ENCODE measurements around the gene CLDND2. TPM values are rescaled to one million over a fixed set of nuclear protein-coding genes. Genes with fewer than 3 reads are reported as not detected.
A peak's percentile ranks its signal among the peaks of the same experiment; 100 is the strongest.

CLDND2 gene
- total and polyA plus RNA-seq, 4 donors: 5.9 to 7.9 (median 7.6) TPM; not detected in 1

GRCh38 chr19:51345076-51345620, 23.7 kb downstream of the CLDND2 start:
- WGBS (ENCODE audit: insufficient coverage): 97% methylated on average over 9 of the region's 9 CpGs
- H3K4me3 ChIP-seq (ENCODE audit: low read depth, low read length): no peak overlapping the region
- H3K9me3 ChIP-seq (ENCODE audit: control insufficient read depth, insufficient read depth, low read length): no peaks in the 10 kb centered on the region
- peaks cover 7% of the 10 kb centered on the region for H3K4me1 ChIP-seq (ENCODE audit: control insufficient read depth, insufficient read depth, low read length)
- DNase-seq (ENCODE audit: low read depth in 4 of 6, low spot score in 6 of 6): no peak
- peaks cover 4% of the 10 kb centered on the region for H3K27me3 ChIP-seq (ENCODE audit: control insufficient read depth, insufficient read depth, low read length)
- H3K36me3 ChIP-seq (ENCODE audit: control insufficient read depth, insufficient read depth, low read length): peaks cover 34% of the 10 kb centered on the region
- H3K27ac ChIP-seq (ENCODE audit: low read depth, low read length): no peak overlapping the region

- Histone ChIP-seq H3K27me3 (ENCODE audit: control insufficient read depth, insufficient read depth, low read length) (peaks cover 8% of the 10 kb centered on the region), H3K4me1 (ENCODE audit: control insufficient read depth, insufficient read depth, low read length) (peaks cover 21% of the 10 kb centered on the region), H3K27ac (ENCODE audit: low read depth, low read length) (no peak overlapping the region), H3K9me3 (ENCODE audit: control insufficient read depth, insufficient read depth, low read length) (no peaks in the 10 kb centered on the region), H3K4me3 (ENCODE audit: low read depth, low read length) (no peak overlapping the region), H3K36me3 (ENCODE audit: control insufficient read depth, insufficient read depth, low read length) (peaks cover 23% of the 10 kb centered on the region)
- no peak for DNase-seq (ENCODE audit: low read depth in 4 of 6, low spot score in 6 of 6)
- WGBS (ENCODE audit: insufficient coverage): 62% methylated on average over 8 of the region's 9 CpGs
These were observed 25.9 kb downstream of the CLDND2 start for GRCh38 chr19:51342631-51343569.

GRCh38 chr19:51341976-51342580, 26.7 kb downstream of the CLDND2 start, which contains the start of gene VSIG10L:
Gene VSIG10L, minus strand, starts transcription at chr19:51342139. Its CDS starts 15 bp downstream, at chr19:51342124.
- H3K4me1 ChIP-seq (ENCODE audit: control insufficient read depth, insufficient read depth, low read length): peaks cover 21% of the 10 kb centered on the region
- H3K4me3 ChIP-seq (ENCODE audit: low read depth, low read length): no peak within 1 kb of the TSS
- no peak for DNase-seq (ENCODE audit: low read depth in 4 of 6, low spot score in 6 of 6)
- 62% methylated on average over 3 of the region's 3 CpGs for WGBS (ENCODE audit: insufficient coverage)
- H3K27me3 ChIP-seq (ENCODE audit: control insufficient read depth, insufficient read depth, low read length): peaks cover 8% of the 10 kb centered on the region
- H3K27ac ChIP-seq (ENCODE audit: low read depth, low read length): no peak within 1 kb of the TSS
- H3K36me3 ChIP-seq (ENCODE audit: control insufficient read depth, insufficient read depth, low read length): peaks cover 22% of the 10 kb centered on the region
- no peaks in the 10 kb centered on the region for H3K9me3 ChIP-seq (ENCODE audit: control insufficient read depth, insufficient read depth, low read length)

GRCh38 chr19:51341066-51341465, 27.7 kb downstream of the CLDND2 start:
- no peak overlapping the region for H3K4me3 ChIP-seq (ENCODE audit: low read depth, low read length)
- peaks cover 19% of the 10 kb centered on the region for H3K36me3 ChIP-seq (ENCODE audit: control insufficient read depth, insufficient read depth, low read length)
- peaks cover 8% of the 10 kb centered on the region for H3K27me3 ChIP-seq (ENCODE audit: control insufficient read depth, insufficient read depth, low read length)
- no peaks in the 10 kb centered on the region for H3K9me3 ChIP-seq (ENCODE audit: control insufficient read depth, insufficient read depth, low read length)
- no peak for DNase-seq (ENCODE audit: low read depth in 4 of 6, low spot score in 6 of 6)
- H3K27ac ChIP-seq (ENCODE audit: low read depth, low read length): no peak overlapping the region
- 88% methylated on average over 18 of the region's 18 CpGs for WGBS (ENCODE audit: insufficient coverage)
- peaks cover 21% of the 10 kb centered on the region for H3K4me1 ChIP-seq (ENCODE audit: control insufficient read depth, insufficient read depth, low read length)

- Histone ChIP-seq H3K27me3 (ENCODE audit: control insufficient read depth, insufficient read depth, low read length) (peaks cover 8% of the 10 kb centered on the region), H3K9me3 (ENCODE audit: control insufficient read depth, insufficient read depth, low read length) (no peaks in the 10 kb centered on the region), H3K4me3 (ENCODE audit: low read depth, low read length) (peak overlapping the region; percentile 55), H3K27ac (ENCODE audit: low read depth, low read length) (peak overlapping the region; percentile 83), H3K36me3 (ENCODE audit: control insufficient read depth, insufficient read depth, low read length) (peaks cover 14% of the 10 kb centered on the region), H3K4me1 (ENCODE audit: control insufficient read depth, insufficient read depth, low read length) (peaks cover 21% of the 10 kb centered on the region)
- WGBS (ENCODE audit: insufficient coverage): under 1% methylated on average over 106 of the region's 107 CpGs
- peak in 5 of 6 donors; percentile 69 to 98 (median 84) for DNase-seq (ENCODE audit: low read depth in 4 of 6, low spot score in 6 of 6)
These were observed 28.8 kb downstream of the CLDND2 start for GRCh38 chr19:51339687-51340656.

GRCh38 chr19:51339313-51339686, 29.5 kb downstream of the CLDND2 start:
- WGBS (ENCODE audit: insufficient coverage): 2% methylated on average over 10 of the region's 10 CpGs
- Histone ChIP-seq H3K36me3 (ENCODE audit: control insufficient read depth, insufficient read depth, low read length) (peaks cover 10% of the 10 kb centered on the region), H3K4me3 (ENCODE audit: low read depth, low read length) (peak overlapping the region; percentile 55), H3K9me3 (ENCODE audit: control insufficient read depth, insufficient read depth, low read length) (no peaks in the 10 kb centered on the region), H3K27ac (ENCODE audit: low read depth, low read length) (peak overlapping the region; percentile 83), H3K4me1 (ENCODE audit: control insufficient read depth, insufficient read depth, low read length) (peaks cover 21% of the 10 kb centered on the region), H3K27me3 (ENCODE audit: control insufficient read depth, insufficient read depth, low read length) (peaks cover 8% of the 10 kb centered on the region)
- DNase-seq (ENCODE audit: low read depth in 4 of 6, low spot score in 6 of 6): no peak

GRCh38 chr19:51338563-51339312, 30.1 kb downstream of the CLDND2 start:
- peak overlapping the region; percentile 55 for H3K4me3 ChIP-seq (ENCODE audit: low read depth, low read length)
- peak overlapping the region; percentile 83 for H3K27ac ChIP-seq (ENCODE audit: low read depth, low read length)
- no peaks in the 10 kb centered on the region for H3K9me3 ChIP-seq (ENCODE audit: control insufficient read depth, insufficient read depth, low read length)
- 9% methylated on average over 35 of the region's 43 CpGs for WGBS (ENCODE audit: insufficient coverage)
- H3K4me1 ChIP-seq (ENCODE audit: control insufficient read depth, insufficient read depth, low read length): peaks cover 21% of the 10 kb centered on the region
- H3K27me3 ChIP-seq (ENCODE audit: control insufficient read depth, insufficient read depth, low read length): peaks cover 8% of the 10 kb centered on the region
- peak in 4 of 6 donors; percentile 61 to 91 (median 78) for DNase-seq (ENCODE audit: low read depth in 4 of 6, low spot score in 6 of 6)
- peaks cover 8% of the 10 kb centered on the region for H3K36me3 ChIP-seq (ENCODE audit: control insufficient read depth, insufficient read depth, low read length)

GRCh38 chr19:51337861-51338562, 30.8 kb downstream of the CLDND2 start:
- no peak for DNase-seq (ENCODE audit: low read depth in 4 of 6, low spot score in 6 of 6)
- H3K4me3 ChIP-seq (ENCODE audit: low read depth, low read length): no peak overlapping the region
- WGBS (ENCODE audit: insufficient coverage): 81% methylated on average over 18 of the region's 19 CpGs

More at GRCh38 chr19:51337861-51338562, 30.8 kb downstream of the CLDND2 start:
- no peak overlapping the region for H3K27ac ChIP-seq (ENCODE audit: low read depth, low read length)
- H3K9me3 ChIP-seq (ENCODE audit: control insufficient read depth, insufficient read depth, low read length): no peaks in the 10 kb centered on the region
- H3K4me1 ChIP-seq (ENCODE audit: control insufficient read depth, insufficient read depth, low read length): peaks cover 21% of the 10 kb centered on the region
- H3K36me3 ChIP-seq (ENCODE audit: control insufficient read depth, insufficient read depth, low read length): peaks cover 8% of the 10 kb centered on the region
- peaks cover 8% of the 10 kb centered on the region for H3K27me3 ChIP-seq (ENCODE audit: control insufficient read depth, insufficient read depth, low read length)
